NT2/D1 (cell line): ENCODE results near the gene AGXT.

Experiments
- YY1 ChIP-seq: IDR thresholded peaks from 2 replicates; pipeline ENCODE4 v1.6.1; 2011; ENCODE audit not compliant: insufficient read length, insufficient read depth
- ZNF274 ChIP-seq: IDR thresholded peaks from 2 replicates; pipeline ENCODE4 v1.6.1; 2011; ENCODE audit warnings: mild to moderate bottlenecking, low read depth, low read length

- TF ChIP-seq YY1 (no peak), ZNF274 (no peak)
These were observed 20.4 kb downstream of the AGXT start for GRCh38 chr2:240888890-240889573.
